NCI-H2171 (cell line): ENCODE results near the gene PHF21B.
"Not testable (repeated sequence)": the region's sequence is repeated elsewhere in the genome, so short reads cannot be mapped to it uniquely, and the experiment has no call there.

Source experiments
- DNase-seq: peaks from one replicate; lab custom pipeline; 2025; lab: John Stamatoyannopoulos, UW

Gene PHF21B

DNA sequence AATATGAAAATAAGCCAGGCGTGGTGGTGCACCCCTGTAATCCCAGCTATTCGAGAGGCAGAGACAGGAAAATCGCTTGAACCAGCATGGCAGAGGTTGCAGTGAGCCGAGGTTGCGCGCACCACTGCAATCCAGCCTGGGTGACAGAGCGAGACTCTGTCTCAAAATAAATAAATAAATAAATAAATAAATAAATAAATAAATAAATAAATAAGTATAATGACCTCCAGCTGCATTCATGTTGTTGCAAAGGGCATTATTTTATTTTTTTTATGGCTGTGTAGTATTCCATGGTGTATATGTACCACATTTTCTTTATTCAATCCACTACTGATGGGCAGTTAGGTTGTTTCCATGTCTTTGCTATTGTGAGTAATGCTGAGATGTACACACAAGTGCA is 48.1 kb downstream of the PHF21B start:
- not testable (repeated sequence) for DNase-seq

DNA sequence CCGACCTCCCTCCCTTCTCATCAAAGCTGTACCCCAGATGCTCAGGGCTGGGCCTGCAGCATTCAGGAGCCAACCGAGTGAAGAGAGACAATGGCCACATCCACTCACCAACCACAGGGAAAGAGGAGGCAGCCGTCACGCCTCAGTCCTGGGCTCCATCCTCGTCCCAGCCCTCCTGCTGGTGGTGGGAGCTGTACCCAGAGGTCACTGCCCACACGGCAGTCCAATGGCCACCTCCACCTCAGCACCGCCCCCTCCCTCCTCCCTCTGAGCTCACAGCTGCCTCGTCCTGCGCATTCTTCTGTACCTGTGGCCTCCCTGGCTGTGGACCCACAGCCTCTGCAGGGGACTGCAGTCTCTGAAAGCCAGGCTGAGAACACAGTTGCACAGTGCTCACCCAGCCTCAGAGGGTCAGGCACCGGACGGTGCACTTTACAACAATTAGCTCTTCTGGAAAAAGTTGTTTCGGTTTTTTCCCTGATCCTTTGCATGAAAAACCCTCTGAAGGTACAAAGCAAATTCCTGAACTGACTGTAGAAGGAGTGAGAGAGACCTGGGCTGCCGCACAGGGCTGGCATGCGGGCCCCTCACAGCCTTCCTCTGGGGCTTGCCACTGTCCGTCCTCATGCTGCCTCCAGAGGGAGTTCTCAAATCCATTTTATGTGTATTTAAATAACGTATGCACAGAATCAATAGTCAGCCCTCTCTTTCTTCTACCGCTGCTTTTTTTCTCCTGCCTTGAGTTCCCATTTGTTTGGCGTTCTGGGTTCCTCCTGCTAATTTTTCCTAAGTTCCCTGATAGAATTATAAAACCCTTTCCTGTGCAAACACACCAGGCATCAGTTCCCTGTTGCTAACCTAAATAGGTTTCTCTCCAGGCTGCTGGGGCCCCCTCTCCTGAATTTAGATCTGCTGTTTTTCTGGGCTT is 52.7 kb downstream of the PHF21B start:
- DNase-seq, result no peak

- no peak for DNase-seq
Observed at GRCh38 chr22:44955102-44955501, 54.7 kb downstream of the PHF21B start.

- DNase-seq, result no peak
Observed at GRCh38 chr22:44954149-44954548, 55.7 kb downstream of the PHF21B start.

- no peak for DNase-seq
Observed at GRCh38 chr22:44952863-44953746, 56.7 kb downstream of the PHF21B start.

GRCh38 chr22:44951510-44951816 is 58.3 kb downstream of the PHF21B start:
- no peak for DNase-seq

DNA sequence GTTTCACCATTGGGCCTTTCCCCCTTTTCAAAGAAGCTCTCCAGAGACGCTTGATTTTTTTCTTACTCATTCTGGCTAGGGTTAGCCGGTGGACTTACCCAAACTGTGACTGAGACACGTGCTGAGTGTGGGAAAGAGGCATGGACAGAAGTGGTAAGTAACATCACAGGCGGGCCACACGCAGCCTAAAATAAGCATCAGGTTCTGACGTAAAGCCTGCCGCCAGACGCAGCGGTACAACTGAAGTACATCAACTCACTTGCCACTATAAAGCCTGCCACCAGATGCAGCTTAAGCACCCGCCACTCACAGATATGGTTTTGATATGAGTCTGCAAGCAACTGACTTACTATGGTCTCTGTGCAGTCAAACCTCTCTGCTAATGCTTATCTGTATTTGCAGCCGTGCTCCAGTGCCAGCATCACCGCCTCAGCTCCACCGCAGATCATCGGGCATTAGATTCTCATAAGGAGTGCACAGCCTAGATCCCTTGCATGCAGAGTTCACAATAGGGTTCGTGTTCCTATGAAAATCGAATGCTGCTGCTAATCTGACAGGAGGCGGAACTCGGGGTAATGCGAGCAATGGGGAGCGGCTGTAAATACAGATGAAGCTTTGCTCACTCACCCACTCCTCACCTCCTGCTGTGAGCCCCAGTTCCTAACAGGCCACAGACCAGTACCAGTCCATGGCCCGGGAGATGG is 58.8 kb downstream of the PHF21B start:
- no peak for DNase-seq

GRCh38 chr22:44947846-44948245 is 62.0 kb downstream of the PHF21B start:
- no peak for DNase-seq

- no peak for DNase-seq
Observed at GRCh38 chr22:44947049-44947448, 62.8 kb downstream of the PHF21B start.

GRCh38 chr22:44944883-44945601 is 64.8 kb downstream of the PHF21B start:
- DNase-seq, result no peak

DNA sequence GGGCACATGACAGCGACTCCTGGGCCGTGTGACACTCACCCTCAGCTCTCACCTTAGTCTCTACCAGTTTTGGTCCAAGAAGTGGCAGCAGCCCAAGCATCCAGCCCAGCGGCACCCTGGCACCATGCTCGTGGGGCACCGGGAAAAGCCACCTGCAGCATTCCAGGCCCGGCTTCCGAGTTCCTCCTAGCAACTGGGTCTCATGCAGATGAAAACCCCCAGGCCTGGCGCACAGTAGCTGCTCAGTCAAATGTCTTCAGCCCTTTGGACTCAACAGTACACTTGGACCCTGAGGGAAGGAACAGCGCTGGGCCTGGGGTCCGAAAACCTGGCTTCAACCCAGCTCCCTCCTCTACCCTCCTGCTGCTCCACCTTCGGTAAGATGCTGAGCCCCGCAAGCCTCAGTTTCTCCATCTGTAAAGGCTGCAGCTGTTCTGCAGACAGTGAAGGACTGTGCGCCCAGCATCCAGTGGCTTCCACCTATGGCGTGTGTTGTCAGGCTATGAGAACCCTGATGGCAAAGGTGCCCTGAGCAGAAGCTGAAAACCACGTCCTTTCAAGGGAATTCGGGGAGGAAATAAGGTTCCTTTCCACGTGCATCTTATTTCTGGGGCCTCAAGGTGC is 66.0 kb downstream of the PHF21B start:
- DNase-seq, result no peak

DNA sequence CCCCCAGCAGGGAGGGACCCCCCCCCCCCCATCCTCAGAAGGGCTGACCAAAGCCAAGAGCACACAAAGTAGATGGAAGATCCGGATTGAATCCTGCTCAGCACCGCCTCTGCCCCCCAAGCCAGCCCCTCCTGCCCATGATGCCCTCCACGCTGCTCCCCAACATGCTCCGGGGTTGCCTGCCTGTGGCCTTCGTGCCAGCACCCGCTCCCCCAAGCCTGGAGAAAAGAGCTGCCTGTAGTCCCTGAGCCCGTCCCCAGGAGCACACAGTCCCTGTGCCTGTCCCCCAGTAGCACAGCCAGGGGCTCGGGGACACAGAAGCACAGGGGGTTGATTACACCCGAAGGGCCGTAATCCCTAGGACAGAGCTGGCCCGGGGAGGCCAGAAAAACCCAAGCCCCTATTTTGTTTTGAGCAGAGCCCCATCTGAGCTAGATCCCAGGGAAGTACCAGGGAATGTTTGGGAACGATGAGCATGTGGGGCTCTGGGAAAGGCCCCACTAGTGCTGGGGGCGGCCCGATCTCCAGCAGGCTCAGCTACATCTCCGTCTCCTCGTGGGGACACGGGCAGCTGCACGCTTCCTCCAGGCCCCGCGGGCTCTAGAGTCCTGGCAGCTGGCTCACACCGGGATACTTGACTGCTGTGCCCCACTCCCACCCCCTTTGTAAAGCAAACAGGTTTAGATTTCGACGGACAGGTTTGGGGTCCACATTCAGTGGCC is 66.7 kb downstream of the PHF21B start:
- no peak for DNase-seq

DNA sequence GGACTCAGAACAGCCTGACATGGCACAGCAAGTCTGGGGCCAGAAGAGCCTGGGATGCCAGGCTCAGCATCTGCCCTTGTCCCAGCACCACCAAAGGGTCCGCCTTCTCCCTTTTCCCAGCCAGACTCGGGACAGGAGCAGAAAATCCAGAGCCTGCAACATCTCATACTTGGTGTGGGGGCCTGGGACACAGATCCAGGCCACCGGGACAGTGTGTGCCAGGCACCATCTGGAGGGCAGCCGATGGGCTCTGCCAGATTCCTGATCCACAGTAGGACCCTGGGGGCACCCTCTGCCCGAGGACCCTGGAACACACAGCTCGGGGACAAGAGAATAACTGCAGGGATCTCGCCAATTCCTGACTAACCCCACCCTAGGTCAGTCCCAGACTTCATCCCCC is 67.7 kb downstream of the PHF21B start:
- DNase-seq, result no peak

- no peak for DNase-seq
Observed at GRCh38 chr22:44941207-44941606, 68.6 kb downstream of the PHF21B start.

DNA sequence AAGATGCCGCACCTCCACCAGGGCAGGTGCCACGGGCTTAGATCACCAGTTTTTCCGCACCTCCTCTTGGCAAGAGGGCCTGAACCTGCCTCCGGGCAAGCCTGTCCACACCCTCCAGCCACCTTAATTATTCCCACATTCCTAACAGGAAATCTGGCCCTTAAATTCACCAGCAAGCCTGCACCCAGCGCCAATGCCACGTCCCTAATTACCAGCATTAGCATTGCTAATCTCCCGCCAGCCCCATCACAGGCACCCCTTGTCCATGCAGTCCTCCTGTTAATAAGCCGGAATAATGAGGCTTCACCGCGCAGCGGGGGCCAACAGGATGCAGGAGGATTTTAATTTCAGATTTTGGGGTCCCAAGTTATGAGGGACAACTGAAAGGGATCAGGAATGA is 69.7 kb downstream of the PHF21B start:
- no peak for DNase-seq

DNA sequence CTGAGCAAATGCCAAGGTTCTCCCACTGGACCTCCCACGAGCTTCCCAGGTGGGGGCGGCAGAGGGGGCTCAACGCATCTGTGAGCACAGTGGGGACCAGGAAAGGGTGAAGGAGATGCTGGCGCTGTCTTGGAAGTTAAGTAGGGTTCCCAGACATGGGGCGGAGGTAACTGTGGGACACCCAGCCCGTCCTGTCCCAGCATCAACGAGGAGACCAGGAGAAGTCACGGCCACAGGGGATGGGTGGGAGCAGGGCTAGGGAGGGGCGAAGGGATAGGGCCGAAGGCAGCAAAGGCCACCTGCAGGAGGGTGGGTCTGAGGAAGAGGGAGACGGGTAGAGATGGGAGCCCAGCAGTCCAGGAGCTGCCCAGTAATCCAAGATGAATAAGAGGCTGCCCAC is 70.4 kb downstream of the PHF21B start:
- no peak for DNase-seq

GRCh38 chr22:44938886-44939285 is 70.9 kb downstream of the PHF21B start:
- DNase-seq, result no peak

DNA sequence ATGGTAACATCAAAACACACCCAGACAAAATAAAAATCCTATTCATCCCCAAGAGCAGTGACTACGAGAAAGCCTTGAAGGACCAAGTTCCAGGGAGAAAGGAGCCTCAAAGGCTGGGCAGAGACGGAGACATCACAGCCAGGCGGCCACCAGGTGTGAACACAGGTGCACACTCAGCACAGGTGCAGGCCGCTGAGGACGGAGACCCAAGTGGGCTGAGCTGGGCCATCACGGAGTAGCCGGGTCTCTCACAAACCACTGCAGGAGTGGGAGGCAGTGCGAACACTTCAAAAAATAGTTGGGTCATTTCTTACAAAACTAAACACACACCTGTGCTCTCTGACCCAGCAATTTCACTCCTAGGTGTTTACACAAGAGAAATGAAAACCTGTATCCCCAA is 72.6 kb downstream of the PHF21B start:
- no peak for DNase-seq

DNA sequence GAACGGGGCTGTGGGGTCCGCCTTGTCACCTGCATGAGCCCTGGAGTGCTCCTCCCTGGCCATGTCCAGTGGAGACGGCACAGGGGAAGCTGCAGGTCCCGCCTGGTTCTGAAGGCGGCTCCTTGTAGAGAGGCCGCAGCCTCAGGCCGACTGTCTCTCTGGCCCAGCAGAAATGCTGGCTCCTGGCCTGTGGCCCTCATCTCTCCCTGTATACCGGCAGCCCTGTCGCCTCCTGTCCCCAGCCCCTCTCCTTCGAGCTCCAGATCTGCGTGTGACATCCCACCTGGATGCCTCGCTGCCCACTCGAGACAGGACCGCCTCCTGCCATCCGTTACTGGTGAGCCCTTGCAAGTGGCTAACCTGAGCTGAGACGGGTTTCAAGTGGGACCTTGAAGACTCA is 73.6 kb downstream of the PHF21B start:
- no peak for DNase-seq

GRCh38 chr22:44935724-44936123 is 74.1 kb downstream of the PHF21B start:
- no peak for DNase-seq

GRCh38 chr22:44934454-44934735 is 75.4 kb downstream of the PHF21B start:
- no peak for DNase-seq
